Hepatocyte (in vitro differentiated cells): ENCODE data around the gene QRICH1.

Source experiments
- CTCF ChIP-seq: fragments of 200-600 bp; sonication (generic); IDR thresholded peaks from 2 replicates; pipeline ENCODE4 v1.5.1; 2016; ENCODE audit warnings: antibody characterized with exemption, mild to moderate bottlenecking; ENCODE audit not compliant: poor library complexity
- EZH2phosphoT487 ChIP-seq: fragments of 200-600 bp; sonication (generic); IDR thresholded peaks from one replicate; pipeline ENCODE4 v1.6.1; 2018; ENCODE audit warnings: antibody characterized with exemption, mild to moderate bottlenecking, low read depth, moderate library complexity; ENCODE audit not compliant: unreplicated experiment, severe bottlenecking

GRCh38 chr3:49076116-49076515 is 17.8 kb downstream of the QRICH1 start:
- TF ChIP-seq CTCF, result no peak
- no peak for TF ChIP-seq EZH2phosphoT487
